Gastroesophageal sphincter (tissue), 3 donors: ENCODE measurements around the gene VPS11.

ENCODE experiments used
- CTCF ChIP-seq, 4 experiments: fragments of 200-600 bp in 2 of 4; fragments of 450-650 bp in 2 of 4; sonication (generic) in 1 of 4; IDR thresholded peaks; one replicate each; pipeline ENCODE4 v1.5.1; 2017 to 2019; ENCODE audit warnings: antibody characterized with exemption in 4 of 4, mild to moderate bottlenecking in 2 of 4, moderate library complexity in 2 of 4
- POLR2A ChIP-seq, 2 donors: fragments of 450-650 bp; IDR thresholded peaks; one replicate each; pipeline ENCODE4 v1.6.1; 2017; ENCODE audit warnings: antibody characterized with exemption in 2 of 2, mild to moderate bottlenecking in 2 of 2, moderate library complexity in 1 of 2

- TF ChIP-seq CTCF (IDR thresholded peaks at IDR 0.05) (no peak), POLR2A (IDR thresholded peaks at IDR 0.05) (peak in 1 of 2 donors; percentile 13)
Measured at GRCh38 chr11:119084663-119085436, 17.2 kb downstream of the VPS11 start, which contains the start of gene HMBS.
